Measurements from ENCODE around the gene SCEL. TPM values are rescaled to one million over a fixed set of nuclear protein-coding genes. Genes with fewer than 3 reads are reported as not detected.

Gene SCEL
- total RNA-seq, 4 donors from 2014 or later = 0.48 TPM; not detected in 3

DNA sequence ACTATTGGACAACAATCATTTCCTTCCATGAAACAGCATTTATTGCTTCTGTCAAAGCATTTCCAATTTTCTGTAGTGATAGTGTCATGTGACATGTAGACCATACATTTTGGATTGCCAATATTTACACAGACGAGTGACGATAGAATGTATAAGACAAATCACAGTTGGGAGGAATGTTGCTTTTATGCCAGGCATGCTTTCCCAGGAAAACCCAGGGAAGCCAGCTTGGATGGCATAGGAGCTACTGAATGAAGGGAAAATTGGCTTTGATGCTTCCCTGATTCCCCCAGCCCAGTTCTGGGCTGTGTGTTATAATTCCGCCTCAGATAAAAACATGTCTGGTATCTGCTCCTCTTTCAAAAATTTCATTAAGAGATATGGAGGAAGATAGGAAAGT lies 22.5 kb downstream of the SCEL start:
- H3K27me3 ChIP-seq = no peaks in the 10 kb centered on the region
- intact Hi-C loops (cut with DNase I; ENCODE audit: low total_unique reads) = no loop called here
- H3K36me3 ChIP-seq = no peaks in the 10 kb centered on the region
- H3K4me3 ChIP-seq = no peak overlapping the region
- no peaks in the 10 kb centered on the region for H3K4me1 ChIP-seq
- H3K9me3 ChIP-seq = no peaks in the 10 kb centered on the region
- TF ChIP-seq, protein P1, sequence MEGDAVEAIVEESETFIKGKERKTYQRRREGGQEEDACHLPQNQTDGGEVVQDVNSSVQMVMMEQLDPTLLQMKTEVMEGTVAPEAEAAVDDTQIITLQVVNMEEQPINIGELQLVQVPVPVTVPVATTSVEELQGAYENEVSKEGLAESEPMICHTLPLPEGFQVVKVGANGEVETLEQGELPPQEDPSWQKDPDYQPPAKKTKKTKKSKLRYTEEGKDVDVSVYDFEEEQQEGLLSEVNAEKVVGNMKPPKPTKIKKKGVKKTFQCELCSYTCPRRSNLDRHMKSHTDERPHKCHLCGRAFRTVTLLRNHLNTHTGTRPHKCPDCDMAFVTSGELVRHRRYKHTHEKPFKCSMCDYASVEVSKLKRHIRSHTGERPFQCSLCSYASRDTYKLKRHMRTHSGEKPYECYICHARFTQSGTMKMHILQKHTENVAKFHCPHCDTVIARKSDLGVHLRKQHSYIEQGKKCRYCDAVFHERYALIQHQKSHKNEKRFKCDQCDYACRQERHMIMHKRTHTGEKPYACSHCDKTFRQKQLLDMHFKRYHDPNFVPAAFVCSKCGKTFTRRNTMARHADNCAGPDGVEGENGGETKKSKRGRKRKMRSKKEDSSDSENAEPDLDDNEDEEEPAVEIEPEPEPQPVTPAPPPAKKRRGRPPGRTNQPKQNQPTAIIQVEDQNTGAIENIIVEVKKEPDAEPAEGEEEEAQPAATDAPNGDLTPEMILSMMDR (IDR thresholded peaks at IDR 0.05) = no peak
- no peak for TF ChIP-seq POLR2A (IDR thresholded peaks at IDR 0.05)
- H3K27ac ChIP-seq = no peak overlapping the region
- no peak for DNase-seq

- Histone ChIP-seq H3K36me3 (no peaks in the 10 kb centered on the region), H3K4me1 (no peaks in the 10 kb centered on the region), H3K4me3 (no peak overlapping the region), H3K27ac (no peak overlapping the region), H3K27me3 (peaks cover 0 to 6% of the 10 kb centered on the region in 2 donors), H3K9me3 (no peaks in the 10 kb centered on the region)
- DNase-seq = no peak
- intact Hi-C loops (cut with DNase I; ENCODE audit: low total_unique reads) = no loop called here
- TF ChIP-seq POLR2A (IDR thresholded peaks at IDR 0.05) = no peak
- TF ChIP-seq, protein P1 (IDR thresholded peaks at IDR 0.05) = no peak
These were observed 27.6 kb downstream of the SCEL start for GRCh38 chr13:77563111-77563510.

DNA sequence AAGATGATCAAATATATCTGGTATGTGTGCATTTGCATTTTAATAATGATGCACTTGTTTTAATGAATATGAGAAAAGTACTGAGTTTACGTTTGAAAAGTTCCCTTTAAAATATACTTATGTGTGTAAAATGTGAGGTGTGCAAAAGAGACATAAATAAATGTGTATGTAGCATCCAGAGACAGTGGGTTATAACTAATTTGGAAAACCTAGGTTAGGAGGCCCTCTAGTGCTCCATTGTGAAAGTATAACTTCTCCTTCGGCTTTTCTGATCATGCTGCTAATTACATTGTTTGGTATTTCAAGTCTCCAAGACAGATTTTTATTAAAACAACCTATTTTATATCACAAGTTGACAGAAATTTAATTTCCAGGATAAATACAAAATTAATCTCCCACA lies 30.1 kb downstream of the SCEL start:
- DNase-seq = no peak
- Histone ChIP-seq H3K27ac (no peak overlapping the region), H3K4me3 (no peak overlapping the region), H3K36me3 (no peaks in the 10 kb centered on the region), H3K4me1 (no peaks in the 10 kb centered on the region), H3K27me3 (peaks cover 0 to 6% of the 10 kb centered on the region in 2 donors), H3K9me3 (no peaks in the 10 kb centered on the region)
- intact Hi-C loops (cut with DNase I; ENCODE audit: low total_unique reads) = no loop called here
- TF ChIP-seq POLR2A (IDR thresholded peaks at IDR 0.05) = no peak
- TF ChIP-seq, protein P1 (IDR thresholded peaks at IDR 0.05) = peak in 2 of 4 experiments; percentile 15 to 25

GRCh38 chr13:77571956-77572355 lies 36.5 kb downstream of the SCEL start:
- Histone ChIP-seq H3K36me3 (no peaks in the 10 kb centered on the region), H3K4me3 (no peak overlapping the region), H3K9me3 (no peaks in the 10 kb centered on the region), H3K27ac (no peak overlapping the region), H3K27me3 (no peaks in the 10 kb centered on the region), H3K4me1 (no peaks in the 10 kb centered on the region)
- DNase-seq = no peak
- TF ChIP-seq, protein P1 (IDR thresholded peaks at IDR 0.05) = no peak
- no peak for TF ChIP-seq POLR2A (IDR thresholded peaks at IDR 0.05)
- intact Hi-C loops (cut with DNase I; ENCODE audit: low total_unique reads) = no loop called here

DNA sequence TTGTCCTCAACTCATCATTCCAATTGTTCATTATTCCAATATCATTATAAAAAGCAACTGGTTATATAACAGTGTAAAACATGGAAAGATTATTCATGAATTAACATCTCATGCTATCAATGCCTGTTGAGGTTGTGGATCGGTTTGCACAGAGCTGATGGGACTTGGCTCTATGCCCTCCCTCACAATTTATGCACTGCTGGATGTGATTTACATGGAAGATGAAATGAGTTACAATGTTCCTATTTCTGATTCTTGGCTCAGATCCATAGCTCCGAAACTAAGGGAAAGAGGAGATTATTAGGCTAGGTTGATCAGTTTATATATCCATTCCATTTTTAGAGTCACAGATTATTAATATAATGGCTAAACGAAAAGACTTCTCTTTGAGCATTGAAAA lies 38.6 kb downstream of the SCEL start:
- no peak for TF ChIP-seq POLR2A (IDR thresholded peaks at IDR 0.05)
- TF ChIP-seq, protein P1 (IDR thresholded peaks at IDR 0.05) = no peak
- intact Hi-C loops (cut with DNase I; ENCODE audit: low total_unique reads) = no loop called here
- H3K27ac ChIP-seq = no peak overlapping the region

More for the DNA sequence above, 38.6 kb downstream of the SCEL start:
- Histone ChIP-seq H3K4me1 (no peaks in the 10 kb centered on the region), H3K27me3 (no peaks in the 10 kb centered on the region), H3K36me3 (no peaks in the 10 kb centered on the region), H3K4me3 (no peak overlapping the region), H3K9me3 (no peaks in the 10 kb centered on the region)
- no peak for DNase-seq
